Esophagus squamous epithelium (tissue), 5 donors: ENCODE results near the gene MIF4GD. TPM values are rescaled to one million over a fixed set of nuclear protein-coding genes. Genes with fewer than 3 reads are reported as not detected.

Source experiments
- DNase-seq: peaks from one replicate; lab custom pipeline; 2025; lab: John Stamatoyannopoulos, UW
- H3K27ac ChIP-seq, 4 donors: fragments of 200-600 bp; sonication (generic); one replicate each; pipeline ENCODE4 v1.5.1; 2016 to 2019; ENCODE audit warnings: mild to moderate bottlenecking in 1 of 4
- H3K27me3 ChIP-seq, 4 donors: fragments of 200-600 bp; sonication (generic); 1 replicate in 3 of 4; 2 replicates in 1 of 4; pipeline versions ENCODE4 v1.5.1 to v1.6.0; 2017 to 2021; ENCODE audit warnings: antibody characterized with exemption in 1 of 4
- H3K36me3 ChIP-seq, 3 donors: fragments of 200-600 bp; sonication (generic); one replicate each; pipeline ENCODE4 v1.5.1; 2016 to 2019
- H3K4me1 ChIP-seq, 3 donors: fragments of 200-600 bp; sonication (generic); one replicate each; pipeline ENCODE4 v1.5.1; 2017 to 2019
- H3K4me3 ChIP-seq, 4 donors: fragments of 200-600 bp; sonication (generic); 1 replicate in 3 of 4; 2 replicates in 1 of 4; pipeline ENCODE4 v1.5.1; 2016 to 2019; ENCODE audit warnings: mild to moderate bottlenecking in 2 of 4, moderate library complexity in 1 of 4
- H3K9me3 ChIP-seq, 3 donors: fragments of 200-600 bp; sonication (generic); one replicate each; pipeline ENCODE4 v1.5.1; 2016 to 2019
- CTCF ChIP-seq, 6 experiments: fragments of 450-650 bp in 4 of 6; fragments of 200-600 bp in 2 of 6; sonication (generic) in 2 of 6; IDR thresholded peaks; one replicate each; pipeline ENCODE4 v1.5.1; 2016 to 2019; ENCODE audit warnings: antibody characterized with exemption in 6 of 6, mild to moderate bottlenecking in 4 of 6, moderate library complexity in 4 of 6
- POLR2A ChIP-seq, 4 donors: fragments of 450-650 bp; IDR thresholded peaks; one replicate each; pipeline ENCODE4 v1.6.1; 2017; ENCODE audit warnings: antibody characterized with exemption in 4 of 4, mild to moderate bottlenecking in 4 of 4, moderate library complexity in 3 of 4
- WGBS, 2 donors: methylation state at CpG; one replicate each; pipeline ENCODE4 v1.1.5; 2018; 5-methylcytosine and 5-hydroxymethylcytosine counted together
- intact Hi-C: fragments of 100-400 bp; cut with DNase I; formaldehyde crosslinking; loops from one replicate; pipeline ENCODE4 v1.15.0; 2022
- total RNA-seq, 4 donors: library from RNA; depleted of rRNA; stranded (reverse); fragments of >200 nt; gene quantifications; one replicate each; pipeline ENCODE4 v1.1.0, GENCODE V29; 2016
- donor health status: DM: yes; HTN: yes; CAD: no.

Gene MIF4GD
- total RNA-seq, 4 donors from 2014 or later = 14.6 to 28.0 (median 21.2) TPM

- H3K4me3 ChIP-seq = peak overlapping the region; percentile 58 to 97 (median 94)
- TF ChIP-seq POLR2A (IDR thresholded peaks at IDR 0.05) (peak in 1 of 4 donors; percentile 30), CTCF (IDR thresholded peaks at IDR 0.05) (peak in 4 of 6 experiments; percentile 10 to 44 (median 36))
- peak overlapping the region; percentile 97 to 99 (median 98) for H3K27ac ChIP-seq
- peaks cover 14 to 58% (median 23%) of the 10 kb centered on the region in 3 donors for H3K4me1 ChIP-seq
- no peak for DNase-seq
- H3K36me3 ChIP-seq = peaks cover 0 to 27% (median 10%) of the 10 kb centered on the region in 3 donors
- H3K9me3 ChIP-seq = no peaks in the 10 kb centered on the region
- no peaks in the 10 kb centered on the region for H3K27me3 ChIP-seq
- intact Hi-C loops = no loop called here
- 0% methylated on average over 4 to 14 of the region's 47 CpGs for WGBS, 2 donors
Observed at GRCh38 chr17:75270218-75270965, 639 bp downstream of the MIF4GD start.

DNA sequence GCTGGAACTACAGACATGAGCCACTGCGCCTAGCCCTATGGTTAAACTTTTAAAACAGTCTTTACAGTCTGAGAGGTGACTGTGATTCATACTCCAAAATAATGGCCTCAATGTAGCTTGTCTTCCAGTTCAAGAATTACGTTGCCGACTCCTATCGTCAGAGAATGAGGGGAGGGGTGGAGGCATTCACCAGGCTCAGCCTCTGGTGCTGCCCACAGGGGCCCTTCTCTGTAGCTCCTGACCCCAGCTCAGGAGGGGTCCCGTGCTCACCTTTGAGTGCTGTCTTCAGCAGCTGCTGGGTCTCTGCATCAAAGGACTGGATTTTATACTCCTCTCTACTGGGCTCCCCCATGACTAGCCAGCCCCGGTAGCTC lies 1.2 kb downstream of the MIF4GD start:
- Histone ChIP-seq H3K36me3 (peaks cover 0 to 33% (median 12%) of the 10 kb centered on the region in 3 donors), H3K27ac (peak overlapping the region; percentile 97 to 99 (median 98)), H3K4me3 (peak overlapping the region; percentile 58 to 97 (median 94)), H3K27me3 (no peaks in the 10 kb centered on the region), H3K4me1 (peaks cover 14 to 58% (median 23%) of the 10 kb centered on the region in 3 donors), H3K9me3 (no peaks in the 10 kb centered on the region)
- WGBS, 2 donors = 100% methylated on average over 1 of the region's 6 CpGs; no CpG with 5 or more reads in 1 of the 2 donors
- DNase-seq = no peak
- TF ChIP-seq CTCF (IDR thresholded peaks at IDR 0.05) (no peak), POLR2A (IDR thresholded peaks at IDR 0.05) (no peak)
- intact Hi-C loops = no loop called here

- Histone ChIP-seq H3K27me3 (no peaks in the 10 kb centered on the region), H3K9me3 (no peaks in the 10 kb centered on the region), H3K4me1 (peaks cover 16 to 57% (median 23%) of the 10 kb centered on the region in 3 donors), H3K36me3 (peaks cover 0 to 49% (median 17%) of the 10 kb centered on the region in 3 donors), H3K27ac (no peak overlapping the region), H3K4me3 (no peak overlapping the region)
- intact Hi-C loops = no loop called here
- WGBS, 2 donors = 37 to 50% methylated on average over 4 to 7 of the region's 14 CpGs
- no peak for DNase-seq
- TF ChIP-seq POLR2A (IDR thresholded peaks at IDR 0.05) (no peak), CTCF (IDR thresholded peaks at IDR 0.05) (peak in 1 of 6 experiments; percentile 25)
Observed at GRCh38 chr17:75267411-75268232, 3.4 kb downstream of the MIF4GD start.

DNA sequence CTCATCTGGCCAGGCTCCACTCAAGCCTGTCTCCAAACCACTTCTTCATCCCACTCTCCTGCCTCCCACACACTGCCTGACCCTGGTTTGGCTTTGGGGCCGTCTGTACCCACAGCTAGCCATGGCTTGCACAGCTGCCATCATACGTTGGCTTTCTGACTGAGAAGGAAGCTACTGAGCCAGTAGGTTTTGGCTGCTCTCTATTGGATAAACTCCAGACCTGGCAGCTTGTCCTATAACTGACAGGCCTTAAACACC lies 3.9 kb downstream of the MIF4GD start:
- Histone ChIP-seq H3K36me3 (peaks cover 0 to 49% (median 17%) of the 10 kb centered on the region in 3 donors), H3K27me3 (no peaks in the 10 kb centered on the region), H3K4me1 (peaks cover 14 to 57% (median 22%) of the 10 kb centered on the region in 3 donors), H3K27ac (no peak overlapping the region), H3K4me3 (no peak overlapping the region), H3K9me3 (no peaks in the 10 kb centered on the region)
- 20 to 26% methylated on average over 2 of the region's 2 CpGs for WGBS, 2 donors
- intact Hi-C loops = no loop called here
- no peak for DNase-seq
- TF ChIP-seq CTCF (IDR thresholded peaks at IDR 0.05) = no peak
- TF ChIP-seq POLR2A (IDR thresholded peaks at IDR 0.05) = no peak
